ENCODE measurements around the gene SMIM35. TPM values are rescaled to one million over a fixed set of nuclear protein-coding genes. Genes with fewer than 3 reads are reported as not detected.

SMIM35 gene
- polyA plus RNA-seq, 3 donors = 0.10 to 0.19 (median 0.15) TPM

DNA sequence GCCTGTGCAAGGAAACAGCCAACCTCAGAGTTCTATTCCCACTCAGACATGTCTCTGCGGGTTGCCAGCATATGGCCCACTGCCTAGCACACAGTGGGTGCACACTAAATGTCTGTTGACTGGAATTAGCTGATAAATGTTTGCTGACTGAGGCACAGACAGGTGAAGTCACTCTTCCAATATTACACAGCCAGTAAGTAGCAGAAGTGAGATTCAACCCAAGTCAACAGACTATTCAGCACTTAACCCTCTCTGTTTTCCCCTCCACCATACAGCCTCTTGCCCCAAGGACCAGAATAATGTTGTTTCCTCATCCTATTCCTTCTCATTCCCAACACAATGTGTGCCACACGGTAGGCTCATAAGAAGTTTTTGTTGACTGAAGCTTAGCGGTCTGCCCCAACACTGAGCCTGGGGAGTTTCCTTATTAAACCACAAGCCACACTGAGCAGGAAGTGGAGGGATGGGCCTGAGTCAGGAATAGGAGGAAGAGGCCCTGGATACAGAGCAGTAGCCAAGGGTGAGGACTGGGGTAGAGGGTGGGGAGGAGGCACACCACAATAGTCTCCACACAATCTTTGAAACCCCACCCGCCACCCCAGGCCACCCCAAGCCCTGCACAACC is 116.3 kb downstream of the SMIM35 start:
- no peak for DNase-seq (ENCODE audit: low read depth in 3 of 3, low spot score in 2 of 3)

DNA sequence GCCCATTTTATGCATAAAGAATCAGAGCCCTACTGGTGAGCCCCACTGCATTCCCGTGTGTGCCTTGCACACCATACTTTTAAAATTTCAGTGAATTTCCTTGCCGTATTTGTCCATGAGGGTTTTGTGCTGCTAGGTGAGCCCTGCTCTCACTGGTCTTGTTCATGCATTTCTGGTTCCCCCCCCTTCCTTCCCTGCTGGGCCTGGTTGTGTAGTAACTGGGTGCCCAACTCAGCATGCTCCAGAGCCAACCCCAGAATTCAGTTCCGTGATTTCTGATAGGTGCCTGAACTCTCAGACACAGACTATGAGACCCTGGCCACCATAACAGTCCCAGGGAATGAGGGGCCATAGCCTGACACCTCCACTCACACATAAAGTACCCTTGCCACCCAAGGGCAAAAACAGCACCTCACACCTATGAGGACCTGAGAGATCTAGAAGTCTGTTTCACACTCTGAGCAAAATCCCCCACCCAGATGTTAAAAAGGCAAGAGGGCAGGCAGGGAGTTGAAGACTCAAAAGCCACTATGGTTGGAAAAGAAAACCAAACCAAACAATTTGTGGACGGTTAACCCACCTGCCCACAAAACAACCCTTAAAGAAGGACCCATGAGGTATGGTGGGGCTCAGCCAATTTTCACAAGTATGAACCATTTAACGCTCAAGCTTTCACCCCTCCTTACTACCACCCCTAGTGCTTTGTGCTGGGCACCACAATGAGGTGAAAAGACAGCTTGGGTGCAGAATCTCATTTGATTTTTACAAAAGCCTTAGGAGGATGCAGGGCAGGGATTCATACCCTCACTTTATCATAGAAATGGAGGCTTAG is 117.4 kb downstream of the SMIM35 start:
- no peak for DNase-seq (ENCODE audit: low read depth in 3 of 3, low spot score in 2 of 3)

DNA sequence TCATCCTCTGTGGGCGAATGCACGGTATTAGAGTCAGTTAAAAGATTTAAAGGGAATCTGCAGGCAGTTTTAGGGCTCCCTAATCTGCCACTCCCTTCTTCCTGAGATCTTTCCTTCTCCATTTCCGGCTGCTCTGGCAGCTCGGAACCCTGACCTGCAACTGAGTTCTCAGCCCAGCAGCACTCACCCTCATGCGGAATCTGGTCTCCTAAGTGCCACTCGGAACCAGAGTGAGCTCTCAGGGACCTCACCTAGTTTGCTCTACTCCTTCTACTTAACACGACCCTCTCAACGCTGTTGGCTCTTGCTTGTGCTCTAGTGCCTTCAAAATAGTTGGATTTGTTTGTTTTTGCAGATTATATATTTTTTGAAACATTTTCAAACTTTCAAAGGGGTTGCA is 119.9 kb downstream of the SMIM35 start:
- DNase-seq (ENCODE audit: low read depth in 3 of 3, low spot score in 2 of 3) = no peak

DNA sequence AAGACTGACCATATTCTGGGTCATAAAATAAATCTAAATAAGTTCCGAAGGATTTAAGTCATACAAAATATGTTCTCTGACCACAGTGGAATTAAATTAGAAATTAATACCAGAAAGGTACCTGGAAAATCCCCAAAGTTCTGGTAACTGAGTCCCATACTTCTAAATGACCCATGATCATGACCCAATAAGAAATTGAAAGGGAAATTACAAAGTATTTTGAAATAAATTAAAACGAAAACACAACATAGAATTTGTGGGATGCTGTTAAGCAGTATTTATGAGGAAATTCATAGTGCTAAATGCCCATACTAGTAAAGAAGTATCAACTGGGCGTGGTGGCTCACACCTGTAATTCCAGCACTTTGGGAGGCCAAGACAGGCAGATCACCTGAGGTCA is 123.9 kb downstream of the SMIM35 start:
- no peak for DNase-seq (ENCODE audit: low read depth in 3 of 3, low spot score in 2 of 3)

DNA sequence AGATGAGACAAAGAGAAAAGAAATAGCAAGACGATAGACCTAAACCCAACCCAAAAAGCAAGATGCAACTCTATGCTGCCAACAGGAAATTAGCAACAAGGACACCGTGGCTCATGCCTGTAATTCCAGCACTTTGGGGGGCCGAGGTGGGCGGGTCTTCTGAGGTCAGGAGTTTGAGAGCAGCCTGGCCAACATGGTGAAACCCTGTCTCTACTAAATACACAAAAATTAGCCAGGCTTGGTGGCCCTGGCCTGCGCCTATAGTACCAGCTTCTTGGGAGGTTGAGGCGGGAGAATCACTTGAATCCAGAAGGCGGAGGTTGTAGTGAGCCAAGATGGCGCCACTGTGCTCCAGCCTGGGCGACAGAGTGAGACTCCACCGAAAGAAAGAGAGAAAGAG is 124.9 kb downstream of the SMIM35 start:
- DNase-seq (ENCODE audit: low read depth in 3 of 3, low spot score in 2 of 3) = no peak

DNA sequence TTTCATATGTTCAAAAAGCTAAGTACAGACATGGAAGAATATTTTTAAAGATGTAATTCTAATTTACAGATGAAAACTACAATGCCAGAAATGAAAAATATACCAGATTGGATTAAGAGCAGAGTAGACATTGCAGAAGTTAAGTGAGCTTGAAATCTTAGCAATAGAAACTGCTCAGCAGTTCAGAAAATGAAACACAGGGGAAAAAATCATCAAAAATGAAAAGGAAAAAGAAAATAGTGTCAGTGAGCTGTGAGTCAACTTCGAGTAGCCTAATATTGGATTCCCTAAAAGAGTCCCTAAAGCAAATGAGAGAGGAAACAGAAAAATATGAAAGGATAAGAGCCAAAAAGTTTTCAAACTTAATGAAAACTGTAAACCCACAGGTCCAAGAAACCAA is 126.4 kb downstream of the SMIM35 start:
- DNase-seq (ENCODE audit: low read depth in 3 of 3, low spot score in 2 of 3) = no peak

DNA sequence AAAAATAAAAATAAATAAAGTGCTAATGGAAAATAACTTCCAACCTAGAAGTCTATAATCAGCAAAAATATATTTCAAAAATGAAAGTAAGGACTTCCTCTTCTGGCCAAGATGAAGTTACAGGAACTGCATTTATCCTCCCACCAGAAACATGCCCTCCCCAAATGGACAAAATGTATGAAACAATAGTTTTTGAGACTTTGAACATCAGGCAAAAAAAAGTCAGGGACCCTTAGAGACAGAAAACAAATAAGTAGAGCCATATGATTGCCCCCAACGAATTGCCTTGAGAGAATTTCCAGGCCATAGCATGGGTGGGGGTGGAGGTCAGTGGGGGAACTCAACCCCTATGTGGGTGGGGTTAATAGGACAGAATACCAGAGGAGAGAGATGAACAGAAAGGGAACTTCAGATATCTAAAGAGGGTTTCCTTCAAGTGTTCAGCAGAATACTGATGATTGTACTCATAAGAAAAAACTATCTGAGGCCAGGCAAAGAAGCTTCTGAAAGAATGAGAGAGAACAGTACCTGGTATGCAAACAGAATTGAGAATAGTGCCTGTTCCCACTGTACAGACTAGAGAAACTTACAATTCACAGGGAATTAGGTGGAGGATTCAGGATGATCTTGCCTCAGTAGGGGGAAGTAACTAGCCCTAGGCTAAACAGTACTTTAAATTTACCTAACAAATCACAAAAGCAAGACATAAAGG is 127.2 kb downstream of the SMIM35 start:
- no peak for DNase-seq (ENCODE audit: low read depth in 3 of 3, low spot score in 2 of 3)

DNA sequence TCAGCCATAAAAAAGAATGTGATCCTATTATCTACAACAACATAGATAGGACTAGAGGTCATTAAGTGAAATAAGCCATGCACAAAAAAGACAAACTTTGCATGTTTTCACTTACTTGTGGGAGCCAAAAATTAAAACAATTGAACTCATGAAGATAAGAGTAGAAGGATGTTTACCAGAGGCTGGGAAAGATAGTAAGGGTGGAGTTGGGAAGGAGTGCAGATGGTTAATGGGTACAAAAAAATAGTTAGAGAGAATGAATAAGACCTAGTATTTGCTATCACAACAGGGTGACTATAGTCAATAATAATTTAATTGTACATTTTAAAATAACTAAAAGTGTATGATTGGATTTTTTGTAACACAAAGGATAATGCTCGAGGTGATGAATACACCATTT is 127.8 kb downstream of the SMIM35 start:
- DNase-seq (ENCODE audit: low read depth in 3 of 3, low spot score in 2 of 3) = no peak

Other genes with a start within 250 kb of the SMIM35 start
- 100 to 1,000 TPM; 124 to 140 (median 129) TPM for gene FXYD6, start 210.3 kb downstream of the SMIM35 start, polyA plus RNA-seq (ENCODE audit: insufficient read length in 3 of 3)
- gene TMPRSS13, start 157.6 kb downstream of the SMIM35 start, polyA plus RNA-seq (ENCODE audit: insufficient read length in 3 of 3) = under 1 TPM; 0.36 to 0.60 (median 0.48) TPM
- gene IL10RA, start 100.6 kb downstream of the SMIM35 start, polyA plus RNA-seq (ENCODE audit: insufficient read length in 3 of 3) = 1 to 10 TPM; 2.2 to 2.7 (median 2.4) TPM
- gene TMPRSS4, start 9.9 kb downstream of the SMIM35 start, polyA plus RNA-seq (ENCODE audit: insufficient read length in 3 of 3) = 10 to 100 TPM; 27.4 to 39.8 (median 27.6) TPM
- 1 to 10 TPM in 2 of 3 donors, under 1 TPM in 1; 0.82 to 1.7 (median 1.1) TPM for gene SCN4B, start 65.9 kb upstream of the SMIM35 start, polyA plus RNA-seq (ENCODE audit: insufficient read length in 3 of 3)
- 1 to 10 TPM; 4.6 to 5.1 (median 5.0) TPM for gene SCN2B, start 89.7 kb upstream of the SMIM35 start, polyA plus RNA-seq (ENCODE audit: insufficient read length in 3 of 3)
- 1 to 10 TPM; 1.9 to 2.4 (median 2.3) TPM for gene JAML, start 138.0 kb upstream of the SMIM35 start, polyA plus RNA-seq (ENCODE audit: insufficient read length in 3 of 3)
- gene MPZL3, start 165.4 kb upstream of the SMIM35 start, polyA plus RNA-seq (ENCODE audit: insufficient read length in 3 of 3) = 1 to 10 TPM; 4.7 to 6.1 (median 5.3) TPM
- gene MPZL2, start 177.3 kb upstream of the SMIM35 start, polyA plus RNA-seq (ENCODE audit: insufficient read length in 3 of 3) = 10 to 100 TPM; 19.0 to 21.1 (median 20.7) TPM
- under 1 TPM; 0.30 to 0.57 (median 0.35) TPM for gene CD3E, start 217.8 kb upstream of the SMIM35 start, polyA plus RNA-seq (ENCODE audit: insufficient read length in 3 of 3)